HEK293T (cell line): ENCODE measurements around the gene LYPD6B.

Experiments used
- ARNT ChIP-seq: fragments of 450-650 bp; IDR thresholded peaks from 2 replicates; pipeline ENCODE4 v1.6.1; 2017; ENCODE audit warnings: mild to moderate bottlenecking
- ELF4 ChIP-seq: fragments of 450-650 bp; IDR thresholded peaks from 2 replicates; pipeline ENCODE4 v1.6.1; 2017; ENCODE audit warnings: antibody characterized with exemption
- FOXA1 ChIP-seq: fragments of 450-650 bp; IDR thresholded peaks from 2 replicates; pipeline ENCODE4 v1.6.1; 2016; ENCODE audit warnings: mild to moderate bottlenecking
- FOXK2 ChIP-seq: fragments of 450-650 bp; IDR thresholded peaks from 2 replicates; pipeline ENCODE4 v1.6.1; 2016; ENCODE audit warnings: mild to moderate bottlenecking
- HDGF ChIP-seq: fragments of 450-650 bp; IDR thresholded peaks from 2 replicates; pipeline ENCODE4 v1.6.1; 2017; ENCODE audit warnings: antibody characterized with exemption, borderline replicate concordance
- LEF1 ChIP-seq: fragments of 450-650 bp; IDR thresholded peaks from 2 replicates; pipeline ENCODE4 v1.6.1; 2017; ENCODE audit warnings: mild to moderate bottlenecking, borderline replicate concordance
- SP1 ChIP-seq: fragments of 450-650 bp; IDR thresholded peaks from 2 replicates; pipeline ENCODE4 v1.6.1; 2017
- TF ChIP-seq, protein P1 (sequence below): fragments of 450-650 bp; IDR thresholded peaks from 2 replicates; pipeline ENCODE4 v1.6.1; 2016

DNA sequence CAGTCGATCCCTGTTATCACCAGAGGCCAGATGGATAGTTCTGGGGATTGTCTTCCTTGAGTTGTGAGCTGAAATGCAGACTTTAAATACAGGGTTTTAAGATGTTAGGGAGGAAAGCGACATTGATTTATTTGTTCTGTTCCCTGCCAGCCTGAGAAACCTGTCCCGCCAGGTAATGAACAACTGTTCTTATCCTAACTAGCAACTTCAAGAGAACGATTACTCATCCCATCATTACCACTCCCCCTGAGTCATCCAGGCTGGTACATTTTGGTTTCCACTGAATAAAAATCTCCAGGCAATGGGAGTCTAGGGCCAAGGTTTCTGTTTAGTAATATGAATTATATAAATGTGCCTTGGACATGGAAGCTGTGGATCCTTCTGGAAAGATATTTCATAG, 131.2 kb downstream of the LYPD6B start:
- no peak for TF ChIP-seq ARNT
- no peak for TF ChIP-seq HDGF
- TF ChIP-seq, protein P1, sequence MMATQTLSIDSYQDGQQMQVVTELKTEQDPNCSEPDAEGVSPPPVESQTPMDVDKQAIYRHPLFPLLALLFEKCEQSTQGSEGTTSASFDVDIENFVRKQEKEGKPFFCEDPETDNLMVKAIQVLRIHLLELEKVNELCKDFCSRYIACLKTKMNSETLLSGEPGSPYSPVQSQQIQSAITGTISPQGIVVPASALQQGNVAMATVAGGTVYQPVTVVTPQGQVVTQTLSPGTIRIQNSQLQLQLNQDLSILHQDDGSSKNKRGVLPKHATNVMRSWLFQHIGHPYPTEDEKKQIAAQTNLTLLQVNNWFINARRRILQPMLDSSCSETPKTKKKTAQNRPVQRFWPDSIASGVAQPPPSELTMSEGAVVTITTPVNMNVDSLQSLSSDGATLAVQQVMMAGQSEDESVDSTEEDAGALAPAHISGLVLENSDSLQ, result no peak
- TF ChIP-seq ELF4, result no peak
- TF ChIP-seq SP1, result no peak
- no peak for TF ChIP-seq FOXK2
- TF ChIP-seq LEF1, result no peak
- TF ChIP-seq FOXA1, result no peak
